Panc1 (cell line): ENCODE results near the gene RCOR3. TPM values are rescaled to one million over a fixed set of nuclear protein-coding genes. Genes with fewer than 3 reads are reported as not detected.

Source experiments
- ATAC-seq: fragments of 200-7000 bp; cut with Tn5 transposase; 2 replicates; pipeline ENCODE4 v1.9.1; 2020; ENCODE audit warnings: mild to moderate bottlenecking, moderate library complexity
- BruUV-seq: library from RNA; stranded (reverse); fragments of 400-500 nt; replicated peaks from 2 replicates; lab custom pipeline; 2021; lab: Mats Ljungman, UMichigan
- CTCF ChIA-PET: fragments of 300-600 bp; sonication (Branson Sonifier 250); formaldehyde crosslinking; loops from one replicate; lab custom pipeline; 2022; ENCODE audit warnings: antibody characterized with exemption; lab: Charles Lee
- POLR2A ChIA-PET: fragments of 300-600 bp; sonication (Branson Sonifier 250); formaldehyde crosslinking; loops from one replicate; lab custom pipeline; 2022; ENCODE audit warnings: antibody characterized with exemption; lab: Charles Lee
- DNase-seq: peaks from one replicate; pipeline ENCODE4 v3.0.0-alpha.2; 2010; ENCODE audit warnings: low read depth, low spot score
- H3K27ac ChIP-seq: 2 replicates; pipeline ENCODE4 v1.5.1; 2011; ENCODE audit warnings: mild to moderate bottlenecking, low read length, inconsistent platforms
- H3K27me3 ChIP-seq: fragments of 200-500 bp; sonication (Bioruptor generic); 2 replicates; pipeline ENCODE4 v1.6.0; 2014; ENCODE audit warnings: low read length, inconsistent platforms; ENCODE audit not compliant: control insufficient read depth, insufficient read depth
- H3K36me3 ChIP-seq: fragments of 200-500 bp; sonication (Bioruptor generic); 2 replicates; pipeline ENCODE4 v1.5.1; 2014; ENCODE audit warnings: inconsistent platforms, mild to moderate bottlenecking, low read length, moderate library complexity; ENCODE audit not compliant: control insufficient read depth, insufficient read depth
- H3K4me1 ChIP-seq: 2 replicates; pipeline ENCODE4 v1.5.1; 2011; ENCODE audit warnings: inconsistent platforms, mild to moderate bottlenecking, low read length, moderate library complexity; ENCODE audit not compliant: control insufficient read depth, insufficient read depth
- H3K4me3 ChIP-seq, 2 experiments: 2 replicates each; pipeline ENCODE4 v1.5.1; 2011 to 2012; ENCODE audit warnings: low read depth in 2 of 2, low read length in 2 of 2, mild to moderate bottlenecking in 2 of 2, inconsistent platforms in 1 of 2, moderate library complexity in 1 of 2
- H3K9me3 ChIP-seq: fragments of 200-500 bp; sonication (Bioruptor generic); 2 replicates; pipeline ENCODE4 v1.5.1; 2014; ENCODE audit warnings: low read depth, mild to moderate bottlenecking, inconsistent platforms, low read length, moderate library complexity; ENCODE audit not compliant: control insufficient read depth, insufficient read depth
- CTCF ChIP-seq: fragments of 450-650 bp; IDR thresholded peaks from 2 replicates; pipeline ENCODE4 v1.5.1; 2017; ENCODE audit warnings: mild to moderate bottlenecking
- POLR2AphosphoS5 ChIP-seq: IDR thresholded peaks from 2 replicates; pipeline ENCODE4 v1.6.1; 2012; ENCODE audit warnings: mild to moderate bottlenecking, low read depth, low read length, moderate library complexity
- REST ChIP-seq, 2 experiments: IDR thresholded peaks; 2 replicates each; pipeline ENCODE4 v1.6.1; 2011 to 2012; ENCODE audit warnings: low read depth in 2 of 2, control low read depth in 1 of 2, low read length in 1 of 2, mild to moderate bottlenecking in 1 of 2, moderate library complexity in 1 of 2; ENCODE audit not compliant: insufficient read depth in 1 of 2
- SIN3A ChIP-seq: IDR thresholded peaks from 2 replicates; pipeline ENCODE4 v1.6.1; 2012; ENCODE audit warnings: low read depth, mild to moderate bottlenecking, low read length, moderate library complexity, borderline replicate concordance; ENCODE audit not compliant: insufficient read depth
- TCF7L2 ChIP-seq: IDR thresholded peaks from 2 replicates; pipeline ENCODE4 v1.6.1; 2011; ENCODE audit warnings: mild to moderate bottlenecking, low read depth, low read length, inconsistent platforms
- in situ Hi-C: cut with HindIII; loops from 2 replicates; pipeline ENCODE4 v1.10.0; 2016; ENCODE audit warnings: low sequenced_read_pairs, low pct_unique_long_range_greater_than_20kb
- intact Hi-C: fragments of 100-400 bp; cut with micrococcal nuclease; formaldehyde crosslinking; loops from one replicate; pipeline ENCODE4 v1.10.0; 2022; ENCODE audit not compliant: unreplicated experiment
- total RNA-seq: library from RNA; stranded (reverse); gene quantifications from one replicate; pipeline ENCODE4 v1.2.1, GENCODE V29; 2021; ENCODE audit not compliant: unreplicated experiment

The RCOR3 gene
- total RNA-seq, 1 experiment from 2014 or later, result 40.4 TPM

GRCh38 chr1:211328866-211329475 is 69.8 kb downstream of the RCOR3 start:
- Histone ChIP-seq H3K9me3 (no peaks in the 10 kb centered on the region), H3K36me3 (no peaks in the 10 kb centered on the region), H3K4me3 (no peak overlapping the region), H3K27me3 (no peaks in the 10 kb centered on the region), H3K4me1 (peaks cover 14% of the 10 kb centered on the region), H3K27ac (no peak overlapping the region)
- ATAC-seq, result no peak
- ChIA-PET POLR2A (interaction anchor here (0.5 kb wide), 1 partner anchor 520 kb away, joined by 6 read pairs; no protein-coding TSS in a partner anchor), CTCF (no interaction called here)
- BruUV-seq, result no TSS peak
- no peak for TF ChIP-seq SIN3A
- TF ChIP-seq POLR2AphosphoS5, result no peak
- TF ChIP-seq CTCF, result no peak
- no peak for TF ChIP-seq REST (IDR thresholded peaks at IDR 0.05; ENCODE audit: insufficient read depth in 1 of 2, low read depth in 2 of 2, low read length in 1 of 2)
- no peak for TF ChIP-seq TCF7L2
- no peak for DNase-seq
- in situ Hi-C loops (no loop called here), intact Hi-C loops (loop anchor here (5.0 to 10.0 kb wide), 2 partner anchors 56 to 328 kb away; no protein-coding TSS in a partner anchor)

- DNase-seq, result no peak
- Histone ChIP-seq H3K4me1 (peaks cover 14% of the 10 kb centered on the region), H3K4me3 (no peak overlapping the region), H3K27ac (no peak overlapping the region), H3K9me3 (no peaks in the 10 kb centered on the region), H3K36me3 (no peaks in the 10 kb centered on the region), H3K27me3 (no peaks in the 10 kb centered on the region)
- intact Hi-C loops (loop anchor here (5.0 to 10.0 kb wide), 2 partner anchors 55 to 328 kb away; no protein-coding TSS in a partner anchor), in situ Hi-C loops (no loop called here)
- POLR2A ChIA-PET, result no interaction called here
- TF ChIP-seq CTCF (no peak), SIN3A (no peak), POLR2AphosphoS5 (no peak), TCF7L2 (no peak), REST (IDR thresholded peaks at IDR 0.05; ENCODE audit: insufficient read depth in 1 of 2, low read depth in 2 of 2, low read length in 1 of 2) (no peak)
- no peak for ATAC-seq
- CTCF ChIA-PET, result interaction anchor here (0.6 kb wide), 1 partner anchor 32 kb away, joined by 12 read pairs; no protein-coding TSS in a partner anchor
- BruUV-seq, result no TSS peak
Observed at GRCh38 chr1:211329764-211330201, 70.6 kb downstream of the RCOR3 start.
